Anterior cingulate cortex (tissue), 58 donors: ENCODE results near the gene PIGH.
"Not testable (repeated sequence)": the region's sequence is repeated elsewhere in the genome, so short reads cannot be mapped to it uniquely, and the experiment has no call there.

Experiments used
- DNase-seq, 58 donors: peaks; one replicate each; lab custom pipeline; 2025; lab: John Stamatoyannopoulos, UW

Gene PIGH

DNA sequence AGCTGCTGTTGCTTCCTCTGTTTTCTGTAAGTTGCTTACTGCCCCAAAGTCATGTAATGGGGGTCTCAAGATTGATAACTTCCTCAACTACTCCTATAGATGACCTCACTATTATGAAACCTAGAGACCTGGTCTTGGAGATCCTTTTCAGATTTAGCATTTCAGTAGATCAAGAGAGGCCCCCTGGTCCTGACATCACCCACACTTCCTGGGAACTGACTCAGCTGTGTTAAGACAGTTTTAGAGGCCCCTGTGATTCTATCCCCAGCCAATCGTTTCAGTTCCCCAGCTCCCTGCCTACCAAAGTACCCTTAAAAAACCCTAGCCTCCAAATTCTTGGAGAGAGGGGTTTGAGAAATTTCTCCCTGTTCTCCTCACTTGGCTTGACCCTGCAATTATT is 10.4 kb upstream of the PIGH start:
- DNase-seq: no peak

GRCh38 chr14:67609642-67610310 is 9.7 kb upstream of the PIGH start:
- no peak for DNase-seq

DNA sequence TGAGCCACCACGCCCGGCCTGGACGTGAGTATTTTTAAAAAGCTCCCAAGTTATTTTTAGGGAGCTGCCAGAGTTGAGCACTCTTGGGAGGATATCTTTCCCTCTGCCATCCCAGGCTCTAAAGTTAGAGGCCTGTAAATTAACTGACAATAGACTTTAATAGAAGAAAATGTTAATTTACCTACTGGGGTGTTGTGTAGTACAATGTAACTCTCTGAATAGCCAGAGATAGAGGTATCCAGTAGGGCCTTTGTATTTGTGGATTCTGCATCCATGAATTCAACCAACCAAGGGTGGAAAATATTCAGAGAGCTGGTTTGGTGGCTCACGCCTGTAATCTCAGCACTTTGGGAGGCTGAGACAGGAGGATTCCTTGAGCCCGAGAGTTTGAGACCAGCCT is 7.6 kb upstream of the PIGH start:
- DNase-seq: no peak

DNA sequence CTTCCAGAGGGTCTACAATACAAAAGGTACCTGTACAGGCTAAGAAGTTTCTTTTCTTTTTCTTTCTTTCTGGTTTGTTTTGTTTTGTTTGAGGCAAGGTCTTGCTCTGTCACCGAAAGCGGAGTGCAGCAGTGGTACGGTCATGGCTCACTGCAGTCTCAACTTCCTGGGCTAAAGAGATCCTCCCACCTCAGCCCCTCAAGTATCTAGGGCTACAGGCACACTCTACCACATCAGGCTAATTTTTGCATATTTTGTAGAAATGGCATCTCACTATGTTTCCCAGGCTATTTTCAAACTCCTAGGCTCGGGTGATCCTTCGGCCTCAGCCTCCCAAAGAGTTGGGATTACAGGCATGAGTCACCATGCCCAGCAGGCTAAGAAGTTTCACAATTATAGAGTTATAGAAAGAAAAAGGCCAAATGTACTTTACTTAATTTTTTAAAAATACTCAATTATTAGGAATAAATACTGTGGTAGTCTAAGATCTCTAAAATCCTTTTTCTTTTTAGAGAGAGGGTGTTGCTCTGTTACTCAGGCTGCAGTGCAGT is 3.0 kb upstream of the PIGH start:
- no peak for DNase-seq

- no peak for DNase-seq
Observed at GRCh38 chr14:67602076-67602475, 2.0 kb upstream of the PIGH start.

DNA sequence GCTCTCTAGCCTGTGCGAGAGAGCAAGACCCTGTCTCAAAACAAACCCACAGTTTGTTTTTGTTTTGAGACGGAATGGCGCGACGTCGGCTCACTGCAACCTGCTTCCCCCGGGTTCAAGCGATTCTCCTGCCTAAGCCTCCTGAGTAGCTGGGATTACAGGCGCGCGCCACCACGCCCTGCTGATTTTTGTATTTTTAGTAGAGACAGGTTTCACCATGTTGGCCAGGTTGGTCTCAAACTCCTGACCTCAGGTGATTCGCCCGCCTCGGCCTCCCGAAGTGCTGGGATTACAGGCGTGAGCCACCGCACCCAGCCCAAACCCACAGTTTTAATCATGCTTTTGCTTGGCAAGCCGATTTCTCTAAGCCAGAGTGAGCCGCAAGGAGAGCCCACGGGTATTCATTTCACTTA is 500 bp upstream of the PIGH start:
- DNase-seq: not testable (repeated sequence)

DNA sequence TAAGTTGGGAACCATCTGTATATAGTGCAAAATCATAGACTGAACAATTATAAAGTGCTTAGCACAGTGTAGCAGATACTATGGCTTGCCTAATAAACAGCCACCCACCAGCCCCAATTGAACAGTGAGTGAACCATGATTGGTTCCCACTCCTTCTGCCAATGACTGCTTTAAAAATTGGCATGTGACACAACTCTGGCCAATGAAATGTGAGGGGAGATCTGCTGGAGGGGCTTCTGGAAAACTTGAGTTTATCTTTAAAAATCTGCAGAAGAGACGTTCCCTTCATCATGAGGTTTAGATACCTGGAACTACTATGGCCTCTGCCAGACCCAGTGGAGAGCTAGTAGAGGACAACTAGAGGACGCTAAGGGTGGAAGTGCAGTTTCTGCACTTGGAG is 4.7 kb downstream of the PIGH start:
- DNase-seq: no peak

DNA sequence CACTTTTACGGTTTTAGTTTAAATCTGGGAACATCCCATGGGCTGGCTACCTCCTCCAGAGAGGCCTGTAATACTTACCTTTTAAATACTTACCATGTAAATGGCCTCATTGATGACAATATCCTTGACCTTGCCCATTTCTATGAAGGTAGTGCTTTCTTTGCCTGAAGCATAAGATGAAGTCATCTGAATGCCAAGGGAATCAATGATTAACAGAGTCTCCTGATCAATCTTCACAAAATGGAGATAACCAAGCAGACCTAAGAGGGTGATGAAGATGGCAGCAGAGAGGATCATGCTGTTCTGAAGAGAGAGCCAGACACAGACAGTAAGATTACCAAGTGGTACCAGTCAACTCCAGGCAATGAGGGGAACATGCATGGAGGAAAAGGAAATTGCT is 6.4 kb downstream of the PIGH start:
- not testable (repeated sequence) for DNase-seq

GRCh38 chr14:67589204-67589770 is 10.8 kb downstream of the PIGH start:
- DNase-seq: no peak

GRCh38 chr14:67586369-67586768 is 13.7 kb downstream of the PIGH start:
- DNase-seq: no peak

DNA sequence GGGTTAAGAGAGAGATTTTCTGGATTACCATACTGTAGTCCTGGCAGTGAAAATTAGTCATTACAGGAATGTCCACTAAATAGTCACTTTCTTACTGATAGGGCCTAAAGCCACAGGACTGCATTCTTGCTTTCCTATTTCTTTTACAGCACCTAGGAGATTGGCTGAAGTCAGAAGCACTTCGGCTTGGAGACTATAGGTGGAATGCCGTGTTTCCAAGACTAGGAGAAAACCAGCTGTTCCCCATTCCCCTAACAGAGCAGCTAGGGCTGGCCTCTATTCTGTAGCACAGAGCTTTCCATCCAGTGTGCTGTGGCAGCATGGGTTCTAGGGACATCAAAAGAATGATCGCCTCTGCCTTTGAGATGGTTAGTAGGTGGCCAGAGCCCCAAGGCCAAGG is 15.1 kb downstream of the PIGH start:
- DNase-seq: no peak

DNA sequence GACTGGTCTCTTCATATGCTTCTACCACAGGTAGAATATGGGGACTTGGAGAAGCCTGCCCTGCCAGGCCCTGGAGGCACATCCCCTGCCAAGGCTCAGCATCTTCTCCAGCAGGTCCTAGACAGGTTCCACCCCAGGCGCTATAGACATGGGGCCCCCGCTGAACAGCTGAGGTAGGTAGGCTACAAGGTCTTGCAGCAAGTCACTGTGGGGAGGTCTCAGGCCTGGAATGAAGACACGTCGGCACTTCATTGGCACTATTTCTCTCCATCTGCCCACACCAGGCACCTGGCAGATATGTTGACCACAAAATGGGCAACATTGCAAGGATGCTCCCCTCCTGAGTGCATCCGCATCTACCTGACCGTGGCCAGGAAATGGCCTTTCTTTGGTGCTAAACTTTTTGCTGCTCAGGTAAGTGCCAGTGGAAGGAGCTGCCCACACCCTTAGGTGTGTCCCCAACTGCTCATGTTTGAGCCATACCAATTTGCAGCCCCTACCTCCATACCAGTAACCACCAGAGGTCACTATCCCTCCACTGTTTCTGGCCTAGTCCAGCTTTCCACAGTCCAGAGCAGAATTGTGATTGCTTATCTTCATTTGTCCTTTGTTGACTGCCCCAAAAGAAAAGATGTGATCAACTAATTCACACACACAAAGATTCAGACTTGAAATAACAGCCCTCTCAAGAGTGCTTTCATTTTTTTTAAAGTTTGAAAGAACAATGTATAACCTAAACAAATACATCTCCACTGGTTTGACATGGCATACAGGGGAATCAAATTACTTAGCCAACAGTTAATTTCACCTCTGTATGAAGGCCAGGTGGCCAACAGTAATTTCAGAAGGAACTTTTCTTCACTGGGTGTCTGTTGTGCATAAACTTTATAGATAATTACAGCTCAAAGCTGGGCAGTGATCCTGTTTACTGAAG is 16.1 kb downstream of the PIGH start:
- DNase-seq: peak in 3 of 58 donors; percentile 11 to 25 (median 16)

DNA sequence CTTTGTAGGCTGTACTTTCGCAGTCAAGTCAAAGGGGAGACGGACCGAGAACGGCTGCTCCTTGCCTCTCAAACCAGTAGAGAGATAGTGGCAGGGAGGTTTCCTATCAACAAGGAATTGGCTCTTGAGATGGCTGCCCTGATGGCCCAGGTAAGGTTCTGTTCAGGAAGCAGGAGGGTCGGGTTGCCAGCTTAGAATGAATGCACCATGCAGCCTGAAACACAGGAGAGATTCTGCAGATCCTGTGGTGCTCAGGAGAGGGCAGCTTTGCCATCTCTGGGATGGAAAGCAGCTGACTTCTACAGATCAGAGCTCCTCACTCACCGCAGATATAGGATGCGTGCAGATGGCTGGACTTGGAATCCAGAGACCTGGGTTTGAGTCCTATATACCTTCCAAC is 18.0 kb downstream of the PIGH start:
- DNase-seq: peak in 1 of 58 donors; percentile 33

- DNase-seq: no peak
Observed at GRCh38 chr14:67581643-67582042, 18.4 kb downstream of the PIGH start.

- no peak for DNase-seq
Observed at GRCh38 chr14:67580336-67581171, 19.5 kb downstream of the PIGH start.

- no peak for DNase-seq
Observed at GRCh38 chr14:67579636-67580035, 20.4 kb downstream of the PIGH start.

- no peak for DNase-seq
Observed at GRCh38 chr14:67579040-67579439, 21.0 kb downstream of the PIGH start.

- no peak for DNase-seq
Observed at GRCh38 chr14:67577909-67578749, 21.9 kb downstream of the PIGH start.

DNA sequence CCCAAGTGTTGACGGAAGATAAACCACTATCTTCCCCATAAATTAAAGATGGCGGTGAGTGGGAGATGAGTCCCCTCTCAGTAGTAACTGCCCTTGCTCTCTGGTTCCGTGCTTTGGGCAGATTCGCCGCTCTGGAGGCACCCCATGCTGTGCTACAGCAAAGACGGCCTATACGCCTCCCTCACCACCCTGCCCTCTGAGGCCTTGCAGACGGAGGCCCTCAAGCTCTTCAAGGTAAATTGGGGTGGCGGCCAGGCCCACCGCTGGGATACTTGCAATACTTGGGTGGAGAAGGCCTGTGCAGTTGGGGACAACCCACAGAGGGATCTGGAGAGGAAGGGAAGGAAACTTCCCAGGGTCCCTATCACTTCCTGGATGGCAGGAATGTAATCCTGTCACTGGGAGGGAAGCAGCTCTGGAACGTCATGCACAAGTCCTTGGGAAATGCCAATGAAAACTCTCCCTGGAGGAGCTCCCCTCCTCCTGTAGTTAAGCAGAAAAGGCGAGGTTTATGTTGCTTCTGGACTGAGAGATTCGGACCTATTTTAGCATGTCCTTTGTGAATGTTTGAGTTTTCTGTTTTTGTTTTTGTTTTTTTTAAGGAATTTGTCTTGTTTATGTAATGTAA is 22.8 kb downstream of the PIGH start:
- no peak for DNase-seq
